AG09309 (cell line): Measurements from ENCODE around the gene MYMK.

Experiments
- DNase-seq: peaks from one replicate; pipeline ENCODE4 v3.0.0-alpha.2; 2010; ENCODE audit warnings: low read depth
- H3K4me3 ChIP-seq: 2 replicates; pipeline ENCODE4 v1.5.1; 2011; ENCODE audit warnings: mild to moderate bottlenecking, low read depth, low read length, moderate library complexity; ENCODE audit not compliant: control insufficient read depth
- CTCF ChIP-seq: IDR thresholded peaks from 2 replicates; pipeline ENCODE4 v1.5.1; 2011; ENCODE audit warnings: mild to moderate bottlenecking, low read depth, low read length, inconsistent platforms; ENCODE audit not compliant: insufficient read depth, control insufficient read depth; ENCODE audit errors: missing control alignments

The MYMK gene

GRCh38 chr9:133540698-133541025, 15.9 kb upstream of the MYMK start:
- no peak for TF ChIP-seq CTCF
- no peak overlapping the region for H3K4me3 ChIP-seq

GRCh38 chr9:133539991-133540697, 15.4 kb upstream of the MYMK start:
- no peak for TF ChIP-seq CTCF
- no peak for DNase-seq
- no peak overlapping the region for H3K4me3 ChIP-seq

More at GRCh38 chr9:133540698-133541025, 15.9 kb upstream of the MYMK start:
- DNase-seq, result no peak

- no peak overlapping the region for H3K4me3 ChIP-seq
- DNase-seq, result no peak
- TF ChIP-seq CTCF, result no peak
These were observed 14.4 kb upstream of the MYMK start for GRCh38 chr9:133538851-133539833.

GRCh38 chr9:133538176-133538575, 13.4 kb upstream of the MYMK start:
- TF ChIP-seq CTCF, result no peak
- no peak overlapping the region for H3K4me3 ChIP-seq
- DNase-seq, result no peak

- no peak overlapping the region for H3K4me3 ChIP-seq
- TF ChIP-seq CTCF, result no peak
- no peak for DNase-seq
These were observed 12.5 kb upstream of the MYMK start for GRCh38 chr9:133537257-133537656.

- TF ChIP-seq CTCF, result no peak
These were observed 11.8 kb upstream of the MYMK start for GRCh38 chr9:133536536-133536935.

More at GRCh38 chr9:133536536-133536935, 11.8 kb upstream of the MYMK start:
- no peak for DNase-seq
- no peak overlapping the region for H3K4me3 ChIP-seq
